Endothelial cell of umbilical vein (primary cell): ENCODE results near the gene KCNMA1.

Experiments
- CTCF ChIP-seq, 2 donors: IDR thresholded peaks; 1 replicate in 1 of 2; 2 replicates in 1 of 2; pipeline ENCODE4 v1.5.1; 2011; ENCODE audit warnings: low read length in 2 of 2, mild to moderate bottlenecking in 2 of 2, moderate library complexity in 2 of 2, control low read depth in 1 of 2, inconsistent platforms in 1 of 2, low read depth in 1 of 2; ENCODE audit not compliant: insufficient read depth in 1 of 2; ENCODE audit errors: extremely low read depth in 1 of 2
- EZH2 ChIP-seq: IDR thresholded peaks from 2 replicates; pipeline ENCODE4 v1.6.1; 2012; ENCODE audit warnings: borderline replicate concordance, low read depth, mild to moderate bottlenecking, moderate library complexity, low read length, inconsistent platforms; ENCODE audit not compliant: severe bottlenecking
- FOS ChIP-seq: IDR thresholded peaks from 2 replicates; pipeline ENCODE4 v1.6.1; 2011; ENCODE audit warnings: mild to moderate bottlenecking, low read length, moderate library complexity, borderline replicate concordance; ENCODE audit not compliant: insufficient read depth
- MAX ChIP-seq: IDR thresholded peaks from 2 replicates; pipeline ENCODE4 v1.6.1; 2011; ENCODE audit not compliant: insufficient read depth, insufficient read length
- MYC ChIP-seq: IDR thresholded peaks from one replicate; pipeline ENCODE4 v1.6.1; 2011; ENCODE audit warnings: mild to moderate bottlenecking, low read depth, low read length
- POLR2A ChIP-seq: IDR thresholded peaks from 2 replicates; pipeline ENCODE4 v1.6.1; 2012; ENCODE audit warnings: low read depth, mild to moderate bottlenecking, control low read depth, low read length
- POLR2AphosphoS5 ChIP-seq: IDR thresholded peaks from 2 replicates; pipeline ENCODE4 v1.6.1; 2012; ENCODE audit warnings: low read depth, mild to moderate bottlenecking, control low read depth, low read length, moderate library complexity; ENCODE audit not compliant: insufficient read depth

GRCh38 chr10:77152256-77152655, 485.4 kb downstream of the KCNMA1 start:
- no peak for TF ChIP-seq CTCF (IDR thresholded peaks at IDR 0.05; ENCODE audit: extremely low read depth in 1 of 2, insufficient read depth in 1 of 2, low read depth in 1 of 2, low read length in 2 of 2)
- no peak for TF ChIP-seq MAX
- TF ChIP-seq EZH2: no peak
- no peak for TF ChIP-seq POLR2A
- TF ChIP-seq MYC: no peak
- TF ChIP-seq POLR2AphosphoS5: no peak
- TF ChIP-seq FOS: no peak
